Smooth muscle cell (in vitro differentiated cells): Measurements from ENCODE around the gene CCDC146. TPM values are rescaled to one million over a fixed set of nuclear protein-coding genes. Genes with fewer than 3 reads are reported as not detected.

Experiments
- DNase-seq: peaks from one replicate; lab custom pipeline; 2025; ENCODE audit not compliant: unreplicated experiment; lab: John Stamatoyannopoulos, UW
- H2AFZ ChIP-seq: fragments of 200-600 bp; sonication (generic); 2 replicates; pipeline ENCODE4 v1.6.0; 2016; ENCODE audit warnings: antibody characterized with exemption, low read depth, mild to moderate bottlenecking
- H3F3A ChIP-seq: fragments of 200-600 bp; sonication (generic); 2 replicates; pipeline ENCODE4 v1.6.0; 2017; ENCODE audit warnings: antibody characterized with exemption, low read depth
- H3K27ac ChIP-seq: fragments of 200-600 bp; sonication (generic); 2 replicates; pipeline ENCODE4 v1.5.1; 2016; ENCODE audit warnings: low read depth, mild to moderate bottlenecking
- H3K27me3 ChIP-seq: fragments of 200-600 bp; sonication (generic); 2 replicates; pipeline ENCODE4 v1.6.1; 2016; ENCODE audit warnings: low read depth, mild to moderate bottlenecking
- H3K36me3 ChIP-seq: fragments of 200-600 bp; sonication (generic); 2 replicates; pipeline ENCODE4 v1.5.1; 2016; ENCODE audit warnings: low read depth
- H3K4me1 ChIP-seq: fragments of 200-600 bp; sonication (generic); 2 replicates; pipeline ENCODE4 v1.5.1; 2016; ENCODE audit warnings: low read depth
- H3K4me2 ChIP-seq: fragments of 200-600 bp; sonication (generic); 2 replicates; pipeline ENCODE4 v1.6.0; 2016; ENCODE audit warnings: mild to moderate bottlenecking
- H3K4me3 ChIP-seq: fragments of 200-600 bp; sonication (generic); 2 replicates; pipeline ENCODE4 v1.5.1; 2016; ENCODE audit warnings: mild to moderate bottlenecking
- H3K79me2 ChIP-seq: fragments of 200-600 bp; sonication (generic); 2 replicates; pipeline ENCODE4 v1.6.0; 2016; ENCODE audit warnings: low read depth, mild to moderate bottlenecking
- H3K9ac ChIP-seq: fragments of 200-600 bp; sonication (generic); 2 replicates; pipeline ENCODE4 v1.6.0; 2016; ENCODE audit warnings: low read depth
- H3K9me3 ChIP-seq: fragments of 200-600 bp; sonication (generic); replicated peaks from 2 replicates; pipeline ENCODE4 v1.5.1; 2016; ENCODE audit warnings: low read depth
- H4K20me1 ChIP-seq: fragments of 200-600 bp; sonication (generic); 2 replicates; pipeline ENCODE4 v1.6.0; 2016; ENCODE audit warnings: low read depth
- CTCF ChIP-seq: fragments of 200-600 bp; sonication (generic); IDR thresholded peaks from 2 replicates; pipeline ENCODE4 v1.5.1; 2017; ENCODE audit warnings: borderline replicate concordance, mild to moderate bottlenecking, antibody characterized with exemption; ENCODE audit not compliant: insufficient read depth, poor library complexity, severe bottlenecking
- WGBS: methylation state at CpG from one replicate; pipeline ENCODE4 v1.1.7; 2016; ENCODE audit warnings: low lambda C conversion rate; 5-methylcytosine and 5-hydroxymethylcytosine counted together
- polyA plus RNA-seq: library from polyadenylated mRNA; unstranded; fragments of >200 nt; fragmentation: Nextera tagmentation; extraction: Ambion mirVana; gene quantifications from 2 replicates; pipeline ENCODE4 v1.2.1, GENCODE V29; 2016
- total RNA-seq: library from RNA; depleted of rRNA; stranded (reverse); fragments of >200 nt; gene quantifications from 2 replicates; pipeline ENCODE4 v1.2.3, GENCODE V29; 2014

Gene CCDC146
- total and polyA plus RNA-seq, 2 experiments from 2014 or later, result 0.77 to 7.3 TPM

- Histone ChIP-seq H3K79me2 (no peaks in the 10 kb centered on the region), H3K27me3 (no peaks in the 10 kb centered on the region), H3K4me3 (no peak overlapping the region), H3F3A (no peaks in the 10 kb centered on the region), H4K20me1 (no peaks in the 10 kb centered on the region), H3K27ac (no peak overlapping the region), H3K36me3 (no peaks in the 10 kb centered on the region), H3K4me1 (no peaks in the 10 kb centered on the region), H3K4me2 (no peak overlapping the region), H3K9ac (no peak overlapping the region), H2AFZ (no peak overlapping the region), H3K9me3 (no peaks in the 10 kb centered on the region)
- TF ChIP-seq CTCF, result no peak
- WGBS, result 88% methylated on average over 4 of the region's 4 CpGs
- no peak for DNase-seq
These were observed 143.3 kb downstream of the CCDC146 start for GRCh38 chr7:77265666-77266065.

DNA sequence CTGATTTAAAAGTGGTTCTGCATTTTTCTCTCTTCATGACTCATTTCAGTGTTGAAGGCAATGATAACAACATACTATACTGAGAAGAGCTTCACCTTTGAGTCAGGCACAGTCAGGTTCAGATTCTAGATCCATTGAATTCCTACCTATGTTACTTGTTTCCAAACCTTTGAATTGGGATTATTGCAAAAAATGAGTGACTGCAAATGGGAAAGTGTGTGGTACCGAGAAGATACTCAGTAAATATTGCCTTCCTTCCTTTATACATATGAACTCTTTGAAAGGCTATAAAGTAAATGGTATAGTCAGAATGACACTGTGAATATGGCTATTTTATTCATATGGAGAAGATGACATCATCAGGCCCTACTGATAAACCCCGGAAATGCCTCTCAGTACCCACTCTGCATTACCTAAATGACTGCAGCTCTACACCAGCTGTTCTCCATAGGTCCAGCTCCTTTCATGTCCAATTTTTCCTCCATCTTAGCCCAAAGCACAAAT lies 143.9 kb downstream of the CCDC146 start:
- H3K4me3 ChIP-seq, result no peak overlapping the region
- no peaks in the 10 kb centered on the region for H3K36me3 ChIP-seq
- no peaks in the 10 kb centered on the region for H3K4me1 ChIP-seq
- H3K27me3 ChIP-seq, result no peaks in the 10 kb centered on the region
- no peaks in the 10 kb centered on the region for H4K20me1 ChIP-seq
- 89% methylated on average over 2 of the region's 2 CpGs for WGBS
- no peaks in the 10 kb centered on the region for H3K9me3 ChIP-seq
- no peak overlapping the region for H2AFZ ChIP-seq
- H3F3A ChIP-seq, result no peaks in the 10 kb centered on the region
- no peak overlapping the region for H3K27ac ChIP-seq
- TF ChIP-seq CTCF, result no peak
- no peak overlapping the region for H3K9ac ChIP-seq
- H3K79me2 ChIP-seq, result no peaks in the 10 kb centered on the region
- no peak for DNase-seq
- H3K4me2 ChIP-seq, result no peak overlapping the region

- Histone ChIP-seq H4K20me1 (no peaks in the 10 kb centered on the region), H3K9me3 (no peaks in the 10 kb centered on the region), H3K79me2 (no peaks in the 10 kb centered on the region), H3K4me2 (no peak overlapping the region), H3K9ac (no peak overlapping the region), H3F3A (no peaks in the 10 kb centered on the region), H3K27me3 (no peaks in the 10 kb centered on the region), H3K27ac (no peak overlapping the region), H3K4me3 (no peak overlapping the region), H3K4me1 (no peaks in the 10 kb centered on the region), H2AFZ (no peak overlapping the region), H3K36me3 (no peaks in the 10 kb centered on the region)
- 85% methylated on average over 4 of the region's 4 CpGs for WGBS
- TF ChIP-seq CTCF, result no peak
- DNase-seq, result no peak
These were observed 147.1 kb downstream of the CCDC146 start for GRCh38 chr7:77269360-77270093.

- H4K20me1 ChIP-seq, result no peaks in the 10 kb centered on the region
- 94% methylated on average over 1 of the region's 1 CpG for WGBS
- no peaks in the 10 kb centered on the region for H3K9me3 ChIP-seq
- no peaks in the 10 kb centered on the region for H3K4me1 ChIP-seq
- no peaks in the 10 kb centered on the region for H3K36me3 ChIP-seq
- no peak for TF ChIP-seq CTCF
- DNase-seq, result no peak
- no peak overlapping the region for H3K27ac ChIP-seq
- H2AFZ ChIP-seq, result no peak overlapping the region
- H3F3A ChIP-seq, result no peaks in the 10 kb centered on the region
- H3K4me2 ChIP-seq, result no peak overlapping the region
- no peak overlapping the region for H3K9ac ChIP-seq
- no peaks in the 10 kb centered on the region for H3K79me2 ChIP-seq
- no peak overlapping the region for H3K4me3 ChIP-seq
- H3K27me3 ChIP-seq, result no peaks in the 10 kb centered on the region
These were observed 147.7 kb downstream of the CCDC146 start for GRCh38 chr7:77270094-77270480.
